H9 (cell line): ENCODE measurements around the gene ST6GAL1. TPM values are rescaled to one million over a fixed set of nuclear protein-coding genes. Genes with fewer than 3 reads are reported as not detected.

Experiments used
- DNase-seq: peaks from one replicate; pipeline ENCODE4 v3.0.0-alpha.2; 2017
- H2AFZ ChIP-seq: one replicate; pipeline ENCODE4 v1.6.1; 2013; ENCODE audit warnings: mild to moderate bottlenecking, low read length, control low read depth, moderate library complexity
- H2AK5ac ChIP-seq: 2 replicates; pipeline ENCODE4 v1.6.1; 2013; ENCODE audit warnings: low read length, control low read depth, mixed read lengths; ENCODE audit not compliant: insufficient read length
- H2BK120ac ChIP-seq: one replicate; pipeline ENCODE4 v1.6.1; 2013; ENCODE audit warnings: low read depth, mild to moderate bottlenecking, low read length, control low read depth, inconsistent platforms; ENCODE audit not compliant: poor library complexity, severe bottlenecking
- H2BK12ac ChIP-seq: 2 replicates; pipeline ENCODE4 v1.6.1; 2013; ENCODE audit warnings: low read length, control low read depth, mixed read lengths, low read depth; ENCODE audit not compliant: insufficient read length
- H2BK15ac ChIP-seq: 2 replicates; pipeline ENCODE4 v1.6.1; 2013; ENCODE audit warnings: low read depth, low read length, control low read depth
- H2BK20ac ChIP-seq: one replicate; pipeline ENCODE4 v1.6.1; 2013; ENCODE audit warnings: low read depth, mild to moderate bottlenecking, low read length, control low read depth, inconsistent platforms; ENCODE audit not compliant: poor library complexity, severe bottlenecking
- H2BK5ac ChIP-seq: 2 replicates; pipeline ENCODE4 v1.6.1; 2013; ENCODE audit warnings: low read length, control low read depth, mixed read lengths; ENCODE audit not compliant: insufficient read length
- H3K14ac ChIP-seq: 2 replicates; pipeline ENCODE4 v1.6.1; 2013; ENCODE audit warnings: low read length, control low read depth; ENCODE audit not compliant: insufficient read depth
- H3K18ac ChIP-seq: 2 replicates; pipeline ENCODE4 v1.6.1; 2013; ENCODE audit warnings: low read depth, mild to moderate bottlenecking, mixed read lengths, low read length, control low read depth; ENCODE audit not compliant: insufficient read length
- H3K23ac ChIP-seq: 2 replicates; pipeline ENCODE4 v1.6.1; 2013; ENCODE audit warnings: low read length, control low read depth, mixed read lengths, low read depth; ENCODE audit not compliant: insufficient read length
- H3K23me2 ChIP-seq: 2 replicates; pipeline ENCODE4 v1.6.1; 2013; ENCODE audit warnings: low read depth, mild to moderate bottlenecking, mixed read lengths, low read length, control low read depth; ENCODE audit not compliant: insufficient read length, poor library complexity, severe bottlenecking
- H3K27ac ChIP-seq: 2 replicates; pipeline ENCODE4 v1.5.1; 2013; ENCODE audit warnings: low read length, control low read depth, mixed read lengths, low read depth; ENCODE audit not compliant: insufficient read length
- H3K27me3 ChIP-seq: 2 replicates; pipeline ENCODE4 v1.6.1; 2013; ENCODE audit warnings: low read length, control low read depth, inconsistent platforms; ENCODE audit not compliant: insufficient read depth
- H3K4ac ChIP-seq: 2 replicates; pipeline ENCODE4 v1.6.1; 2013; ENCODE audit warnings: low read depth, mild to moderate bottlenecking, control low read depth, inconsistent platforms, low read length, moderate library complexity
- H3K4me1 ChIP-seq: 2 replicates; pipeline ENCODE4 v1.6.1; 2013; ENCODE audit warnings: low read length, control low read depth, inconsistent platforms; ENCODE audit not compliant: insufficient read depth
- H3K4me2 ChIP-seq: 2 replicates; pipeline ENCODE4 v1.6.1; 2013; ENCODE audit warnings: low read length, control low read depth, mixed read lengths; ENCODE audit not compliant: insufficient read length, insufficient read depth
- H3K56ac ChIP-seq: 2 replicates; pipeline ENCODE4 v1.6.1; 2013; ENCODE audit warnings: low read depth, mild to moderate bottlenecking, mixed read lengths, low read length, control low read depth; ENCODE audit not compliant: insufficient read length
- H3K79me1 ChIP-seq: 2 replicates; pipeline ENCODE4 v1.6.1; 2013; ENCODE audit warnings: low read depth, mild to moderate bottlenecking, moderate library complexity, low read length, control low read depth, inconsistent platforms; ENCODE audit not compliant: insufficient read depth, poor library complexity, severe bottlenecking
- H3K79me2 ChIP-seq: 2 replicates; pipeline ENCODE4 v1.6.1; 2013; ENCODE audit warnings: low read length, control low read depth, inconsistent platforms; ENCODE audit not compliant: insufficient read depth
- H3K9ac ChIP-seq: 2 replicates; pipeline ENCODE4 v1.6.1; 2013; ENCODE audit warnings: low read length, control low read depth, mixed read lengths; ENCODE audit not compliant: insufficient read length; ENCODE audit errors: extremely low read depth
- H3K9me3 ChIP-seq: one replicate; pipeline ENCODE4 v1.6.1; 2013; ENCODE audit warnings: low read depth, low read length, inconsistent platforms; ENCODE audit not compliant: control insufficient read depth
- H3T11ph ChIP-seq: one replicate; pipeline ENCODE4 v1.6.1; 2013; ENCODE audit warnings: mild to moderate bottlenecking, low read length, control low read depth, inconsistent platforms
- H4K20me1 ChIP-seq: one replicate; pipeline ENCODE4 v1.6.1; 2013; ENCODE audit not compliant: control insufficient read depth, insufficient read length, insufficient read depth
- H4K5ac ChIP-seq: 2 replicates; pipeline ENCODE4 v1.6.1; 2013; ENCODE audit warnings: low read depth, mild to moderate bottlenecking, mixed read lengths, low read length, control low read depth; ENCODE audit not compliant: insufficient read length
- H4K8ac ChIP-seq: replicated peaks from 2 replicates; pipeline ENCODE4 v1.6.1; 2013; ENCODE audit warnings: low read length, control low read depth, mixed read lengths, low read depth; ENCODE audit not compliant: insufficient read length
- H4K91ac ChIP-seq: 2 replicates; pipeline ENCODE4 v1.6.1; 2013; ENCODE audit warnings: low read depth, mild to moderate bottlenecking, moderate library complexity, mixed read lengths, low read length, control low read depth; ENCODE audit not compliant: insufficient read length
- H3K27ac Mint-ChIP-seq, 3 experiments: 2 replicates in 2 of 3; 3 replicates in 1 of 3; pipeline ENCODE4 v1.8.0; 2020 to 2021; ENCODE audit warnings: mixed read lengths in 3 of 3, mild to moderate bottlenecking in 1 of 3, moderate library complexity in 1 of 3
- H3K27me3 Mint-ChIP-seq: 2 replicates; pipeline ENCODE4 v1.8.0; 2021; ENCODE audit warnings: low read depth, mild to moderate bottlenecking, moderate library complexity, mixed read lengths
- H3K36me3 Mint-ChIP-seq, 3 experiments: 2 replicates in 2 of 3; 3 replicates in 1 of 3; pipeline ENCODE4 v1.8.0; 2020 to 2021; ENCODE audit warnings: low read depth in 3 of 3, mixed read lengths in 3 of 3; ENCODE audit not compliant: insufficient read depth in 1 of 3
- H3K4me1 Mint-ChIP-seq, 2 experiments: 2 replicates each; pipeline ENCODE4 v1.8.0; 2020; ENCODE audit warnings: mixed read lengths in 2 of 2
- H3K4me3 Mint-ChIP-seq, 2 experiments: 2 replicates in 1 of 2; 3 replicates in 1 of 2; pipeline ENCODE4 v1.8.0; 2020 to 2021; ENCODE audit warnings: mild to moderate bottlenecking in 2 of 2, mixed read lengths in 2 of 2, moderate library complexity in 1 of 2
- H3K9me3 Mint-ChIP-seq, 2 experiments: 2 replicates in 1 of 2; 3 replicates in 1 of 2; pipeline ENCODE4 v1.8.0; 2020; ENCODE audit warnings: mild to moderate bottlenecking in 2 of 2, mixed read lengths in 2 of 2, moderate library complexity in 1 of 2
- WGBS: extraction: QIAGEN DNeasy Blood & Tissue Kit; methylation state at CpG from one replicate; pipeline ENCODE4 v1.1.7; 2013; ENCODE audit warnings: missing lambda C conversion rate, low lambda C conversion rate, mixed read lengths; ENCODE audit not compliant: insufficient read length; ENCODE audit errors: extremely low coverage; 5-methylcytosine and 5-hydroxymethylcytosine counted together
- total RNA-seq: library from RNA; stranded (reverse); gene quantifications from 2 replicates; pipeline ENCODE4 v1.2.1, GENCODE V29; 2021
- TF ChIP-seq, protein P1 (sequence below): fragments of 200-600 bp; sonication (generic); conservative IDR thresholded peaks from 3 replicates; pipeline ENCODE4 v1.8.0; 2021; ENCODE audit warnings: antibody characterized with exemption, mild to moderate bottlenecking

ST6GAL1 gene
- total RNA-seq, 1 experiment from 2014 or later: 139 TPM

DNA sequence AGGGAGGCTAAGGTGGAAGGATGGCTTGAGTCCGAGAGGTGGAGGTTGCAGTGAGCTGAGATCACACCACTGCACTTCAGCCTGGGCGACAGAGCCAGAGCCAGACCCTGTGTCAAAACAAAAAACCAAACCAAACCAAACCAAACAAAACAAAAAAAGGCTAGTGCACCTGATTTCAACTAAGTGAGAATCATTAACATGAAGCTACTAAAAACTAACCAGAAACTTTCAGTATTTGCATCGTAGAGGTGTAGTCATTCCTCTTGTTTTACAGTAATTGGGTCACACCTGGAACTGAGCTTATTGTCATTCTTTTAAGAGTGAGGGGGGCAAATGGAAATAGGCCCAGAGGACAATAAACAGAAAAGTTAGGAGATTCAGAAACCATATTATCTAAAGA, 58.5 kb downstream of the ST6GAL1 start:
- Mint-ChIP-seq H3K4me1 (peaks cover 26 to 43% of the 10 kb centered on the region in 2 experiments), H3K27ac (peak overlapping the region in 1 of 3 experiments; percentile 29; a peak in 2 of 7 replicates), H3K27me3 (no peaks in the 10 kb centered on the region), H3K36me3 (peaks cover 24 to 60% (median 58%) of the 10 kb centered on the region in 3 experiments; a peak in 6 of 7 replicates), H3K9me3 (no peaks in the 10 kb centered on the region), H3K4me3 (no peak overlapping the region)
- Histone ChIP-seq H4K5ac (no peak overlapping the region), H3K56ac (no peak overlapping the region), H2BK20ac (no peak overlapping the region), H3K4me2 (no peak overlapping the region), H3K23ac (no peak overlapping the region), H3K18ac (no peak overlapping the region), H2BK5ac (no peak overlapping the region), H3K9me3 (no peaks in the 10 kb centered on the region), H3K79me1 (no peaks in the 10 kb centered on the region), H4K20me1 (no peaks in the 10 kb centered on the region), H3K4me1 (peaks cover 5% of the 10 kb centered on the region; the same call in 1 of the 2 replicates), H2BK15ac (no peak overlapping the region), H3K4ac (no peak overlapping the region), H2BK12ac (no peak overlapping the region), H4K91ac (no peak overlapping the region), H4K8ac (no peak overlapping the region), H3K27me3 (no peaks in the 10 kb centered on the region), H2AFZ (no peak overlapping the region), H2BK120ac (no peak overlapping the region), H3K27ac (no peak overlapping the region), H3T11ph (no peak overlapping the region), H3K9ac (no peak overlapping the region), H3K23me2 (no peaks in the 10 kb centered on the region), H3K14ac (no peak overlapping the region), H3K79me2 (no peaks in the 10 kb centered on the region; the same call in 1 of the 2 replicates), H2AK5ac (no peak overlapping the region)
- DNase-seq: no peak
- TF ChIP-seq, protein P1, sequence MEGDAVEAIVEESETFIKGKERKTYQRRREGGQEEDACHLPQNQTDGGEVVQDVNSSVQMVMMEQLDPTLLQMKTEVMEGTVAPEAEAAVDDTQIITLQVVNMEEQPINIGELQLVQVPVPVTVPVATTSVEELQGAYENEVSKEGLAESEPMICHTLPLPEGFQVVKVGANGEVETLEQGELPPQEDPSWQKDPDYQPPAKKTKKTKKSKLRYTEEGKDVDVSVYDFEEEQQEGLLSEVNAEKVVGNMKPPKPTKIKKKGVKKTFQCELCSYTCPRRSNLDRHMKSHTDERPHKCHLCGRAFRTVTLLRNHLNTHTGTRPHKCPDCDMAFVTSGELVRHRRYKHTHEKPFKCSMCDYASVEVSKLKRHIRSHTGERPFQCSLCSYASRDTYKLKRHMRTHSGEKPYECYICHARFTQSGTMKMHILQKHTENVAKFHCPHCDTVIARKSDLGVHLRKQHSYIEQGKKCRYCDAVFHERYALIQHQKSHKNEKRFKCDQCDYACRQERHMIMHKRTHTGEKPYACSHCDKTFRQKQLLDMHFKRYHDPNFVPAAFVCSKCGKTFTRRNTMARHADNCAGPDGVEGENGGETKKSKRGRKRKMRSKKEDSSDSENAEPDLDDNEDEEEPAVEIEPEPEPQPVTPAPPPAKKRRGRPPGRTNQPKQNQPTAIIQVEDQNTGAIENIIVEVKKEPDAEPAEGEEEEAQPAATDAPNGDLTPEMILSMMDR: no peak
- WGBS: no CpG with 5 or more reads among the region's 3 CpGs
